GM12864 (cell line): Measurements from ENCODE around the gene ELP5.
A peak's percentile ranks its signal among the peaks of the same experiment; 100 is the strongest.

Experiments
- DNase-seq: peaks from one replicate; pipeline ENCODE4 v3.0.0-alpha.2; 2011; ENCODE audit warnings: low read depth
- H3K4me3 ChIP-seq: 2 replicates; pipeline ENCODE4 v1.5.1; 2011; ENCODE audit warnings: mild to moderate bottlenecking, low read depth, low read length, control low read depth
- TF ChIP-seq, protein P1 (sequence below): IDR thresholded peaks from 2 replicates; pipeline ENCODE4 v1.5.1; 2011; ENCODE audit warnings: low read depth, mild to moderate bottlenecking, moderate library complexity, low read length, control low read depth, inconsistent platforms; ENCODE audit errors: missing control alignments

ELP5 gene

DNA sequence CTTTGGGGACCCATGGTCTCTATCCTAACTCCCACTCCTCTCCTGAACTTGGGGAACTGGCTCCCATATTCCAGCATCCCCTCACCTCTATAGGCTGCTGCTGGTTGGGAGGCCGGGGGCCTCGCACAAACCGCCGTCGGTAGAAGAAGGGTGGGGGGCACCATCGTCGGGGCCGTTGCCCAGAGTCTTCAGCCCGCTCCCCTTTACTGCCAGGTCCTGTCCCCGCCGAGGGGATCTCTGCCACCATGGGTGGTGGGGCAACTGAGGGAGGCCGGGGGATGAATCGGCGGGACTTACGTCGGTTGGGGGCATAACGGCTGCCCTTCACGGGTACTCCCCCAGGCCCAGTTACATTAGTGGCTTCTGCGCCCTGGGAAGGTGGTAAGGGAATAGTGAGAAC, 38.2 kb downstream of the ELP5 start:
- no peak for DNase-seq
- no peak overlapping the region for H3K4me3 ChIP-seq
- TF ChIP-seq, protein P1, sequence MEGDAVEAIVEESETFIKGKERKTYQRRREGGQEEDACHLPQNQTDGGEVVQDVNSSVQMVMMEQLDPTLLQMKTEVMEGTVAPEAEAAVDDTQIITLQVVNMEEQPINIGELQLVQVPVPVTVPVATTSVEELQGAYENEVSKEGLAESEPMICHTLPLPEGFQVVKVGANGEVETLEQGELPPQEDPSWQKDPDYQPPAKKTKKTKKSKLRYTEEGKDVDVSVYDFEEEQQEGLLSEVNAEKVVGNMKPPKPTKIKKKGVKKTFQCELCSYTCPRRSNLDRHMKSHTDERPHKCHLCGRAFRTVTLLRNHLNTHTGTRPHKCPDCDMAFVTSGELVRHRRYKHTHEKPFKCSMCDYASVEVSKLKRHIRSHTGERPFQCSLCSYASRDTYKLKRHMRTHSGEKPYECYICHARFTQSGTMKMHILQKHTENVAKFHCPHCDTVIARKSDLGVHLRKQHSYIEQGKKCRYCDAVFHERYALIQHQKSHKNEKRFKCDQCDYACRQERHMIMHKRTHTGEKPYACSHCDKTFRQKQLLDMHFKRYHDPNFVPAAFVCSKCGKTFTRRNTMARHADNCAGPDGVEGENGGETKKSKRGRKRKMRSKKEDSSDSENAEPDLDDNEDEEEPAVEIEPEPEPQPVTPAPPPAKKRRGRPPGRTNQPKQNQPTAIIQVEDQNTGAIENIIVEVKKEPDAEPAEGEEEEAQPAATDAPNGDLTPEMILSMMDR: no peak

DNA sequence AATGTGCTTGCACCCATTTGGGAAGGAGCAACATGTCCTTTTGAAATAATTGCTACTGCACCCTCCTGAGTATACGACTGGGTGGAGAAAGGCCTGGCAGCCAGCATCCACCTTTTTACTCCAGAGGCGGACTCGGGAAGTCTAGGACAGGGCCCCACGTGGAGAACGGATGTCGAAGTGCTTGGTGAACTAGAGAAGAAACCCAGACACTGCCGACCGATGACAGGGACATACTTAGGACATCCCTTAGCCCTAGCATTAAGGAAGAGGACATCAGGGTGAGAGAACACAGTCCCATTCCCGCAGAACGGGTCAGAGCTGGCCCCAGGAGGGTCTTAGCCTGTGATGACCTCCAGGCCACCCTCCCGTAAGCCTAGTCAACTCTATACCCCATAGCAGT, 38.7 kb downstream of the ELP5 start:
- no peak overlapping the region for H3K4me3 ChIP-seq
- no peak for DNase-seq
- TF ChIP-seq, protein P1: no peak

DNA sequence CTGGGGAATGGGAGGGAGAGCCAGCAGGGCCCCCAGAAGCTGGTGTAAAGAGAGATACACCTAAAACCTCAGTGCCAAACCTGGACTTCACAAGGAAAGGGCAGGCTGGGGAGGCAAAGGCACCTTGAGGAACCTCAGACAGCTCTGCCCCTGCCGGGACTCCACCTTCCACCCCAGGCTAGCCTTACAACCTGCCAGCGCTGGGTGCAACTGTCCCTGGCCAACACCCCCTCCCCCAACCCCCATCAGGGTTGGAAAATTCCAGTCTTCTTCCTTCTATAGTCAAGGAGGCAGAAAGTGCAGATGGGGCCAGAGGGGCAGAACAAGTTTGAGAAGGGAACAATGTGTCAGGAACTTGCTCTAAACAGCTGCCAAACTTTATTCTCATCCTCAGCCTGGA, 40.2 kb downstream of the ELP5 start:
- no peak for DNase-seq
- H3K4me3 ChIP-seq: no peak overlapping the region
- TF ChIP-seq, protein P1: no peak

DNA sequence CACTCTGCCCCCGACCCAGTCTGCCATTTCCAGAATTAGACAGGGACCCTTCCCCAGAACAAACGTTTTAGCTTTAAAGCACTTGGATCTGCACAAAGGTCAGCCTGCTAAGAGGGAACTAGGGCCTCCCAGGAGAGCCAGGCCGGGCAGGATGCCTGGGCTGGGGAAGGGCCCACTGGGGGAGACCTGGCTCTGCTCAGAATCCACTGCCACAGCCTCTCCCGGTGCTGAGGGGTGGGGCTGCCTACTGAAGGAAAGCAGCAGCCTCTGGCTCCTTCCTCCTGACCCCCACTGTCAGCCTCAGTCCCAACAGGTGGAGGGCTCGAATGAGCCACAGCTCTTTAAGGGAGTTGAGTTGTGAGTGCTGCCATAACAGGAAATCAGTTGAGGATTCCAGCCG, 40.7 kb downstream of the ELP5 start:
- no peak for DNase-seq
- TF ChIP-seq, protein P1: no peak
- no peak overlapping the region for H3K4me3 ChIP-seq

DNA sequence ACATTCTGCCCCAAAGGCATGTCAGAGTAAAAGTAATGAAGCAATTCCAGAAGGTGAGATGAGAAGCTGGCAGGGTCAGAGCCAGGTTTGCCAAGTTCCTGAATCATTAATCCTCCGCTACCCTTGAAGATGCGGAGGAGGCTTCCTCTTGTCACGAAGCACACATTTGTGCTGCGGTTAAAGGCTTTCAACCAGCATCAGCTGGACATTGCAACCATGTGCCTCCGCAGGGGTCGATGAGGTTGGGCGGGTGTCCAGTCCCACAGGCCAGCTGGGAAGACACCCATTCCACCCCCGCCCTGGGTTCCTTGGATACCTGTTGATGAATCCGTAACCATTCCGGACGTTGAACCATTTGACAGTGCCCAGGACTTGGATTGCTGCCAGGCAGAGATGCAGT, 41.1 kb downstream of the ELP5 start:
- DNase-seq: no peak
- TF ChIP-seq, protein P1: no peak
- H3K4me3 ChIP-seq: no peak overlapping the region

DNA sequence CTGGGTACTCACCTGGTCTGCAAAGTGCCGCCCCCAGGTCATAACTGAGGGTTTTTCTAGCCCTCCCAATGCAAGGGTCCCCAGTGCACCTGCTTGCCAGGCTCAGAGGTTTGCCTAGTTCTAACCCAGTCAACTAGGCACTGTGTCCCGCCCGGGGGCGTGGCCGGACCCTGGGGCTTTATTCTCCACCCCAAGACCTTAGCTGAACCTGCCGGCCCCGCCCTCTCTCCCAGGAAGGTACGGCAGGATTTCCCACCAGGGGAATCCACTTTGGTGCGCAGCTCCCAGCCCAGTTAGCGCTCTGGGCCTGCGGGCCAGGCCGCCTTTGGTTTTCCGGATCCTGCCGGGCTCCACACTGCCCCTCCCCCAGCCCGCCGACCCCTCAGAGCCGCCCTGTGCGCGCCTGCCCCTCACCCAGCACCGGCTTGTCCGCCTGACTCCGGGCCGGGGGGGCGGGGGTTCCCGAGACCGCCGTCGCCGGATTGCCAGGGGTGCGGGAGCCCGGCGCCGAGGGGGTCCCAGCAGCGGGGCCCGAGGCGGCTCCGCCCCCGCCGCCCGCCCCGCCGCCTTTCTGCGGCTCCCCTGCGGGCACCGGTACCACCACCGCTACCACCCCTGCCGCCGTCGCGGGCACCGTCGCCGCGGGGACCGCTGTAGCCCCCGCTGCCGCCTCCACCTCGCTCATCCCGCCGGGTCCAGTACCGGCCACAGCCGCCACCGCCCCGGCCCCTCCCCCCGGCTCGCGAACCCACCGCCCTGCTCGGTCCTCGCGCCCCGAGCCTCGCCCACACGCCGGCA, 42.0 kb downstream of the ELP5 start:
- TF ChIP-seq, protein P1: no peak
- H3K4me3 ChIP-seq: no peak overlapping the region
- no peak for DNase-seq

DNA sequence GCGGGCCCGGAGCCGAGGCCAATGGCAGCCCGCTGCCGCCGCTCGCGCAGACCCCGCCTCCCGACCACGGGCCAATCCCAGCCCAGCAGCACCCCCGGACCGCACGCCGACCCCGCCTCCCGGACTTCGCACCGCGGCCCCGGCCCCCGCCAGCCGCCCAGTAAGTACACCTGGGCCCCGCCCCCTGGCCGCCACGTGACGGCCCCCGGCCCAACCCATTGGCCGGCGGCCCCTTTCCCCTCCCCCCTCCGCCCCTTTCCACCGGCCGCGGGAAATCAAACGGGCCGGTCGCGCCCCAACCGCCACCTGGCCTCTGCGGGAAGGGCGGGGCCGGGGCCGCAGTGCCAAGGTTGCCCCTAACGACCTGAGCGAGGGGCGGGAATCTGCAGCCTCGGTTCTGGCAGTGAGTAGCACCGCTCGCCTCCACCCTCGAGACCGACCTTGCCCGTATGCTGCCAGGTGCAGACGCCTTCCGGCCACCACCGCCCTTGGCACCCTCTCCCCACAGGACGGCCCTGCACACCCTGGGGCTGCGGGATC, 42.7 kb downstream of the ELP5 start, which contains the start of gene YBX2:
TSS of gene YBX2 (minus strand) at position 26 of the 540 bp plus-strand sequence. CDS start 139 bp downstream, outside the sequence.
- peak within 1 kb of the TSS; percentile 34 for H3K4me3 ChIP-seq
- DNase-seq: no peak
- TF ChIP-seq, protein P1: no peak
